ENCODE data around the gene SLC10A1. TPM values are rescaled to one million over a fixed set of nuclear protein-coding genes. Genes with fewer than 3 reads are reported as not detected.
A peak's percentile ranks its signal among the peaks of the same experiment; 100 is the strongest.

The SLC10A1 gene
- total RNA-seq, 1 donor from 2014 or later: not detected

DNA sequence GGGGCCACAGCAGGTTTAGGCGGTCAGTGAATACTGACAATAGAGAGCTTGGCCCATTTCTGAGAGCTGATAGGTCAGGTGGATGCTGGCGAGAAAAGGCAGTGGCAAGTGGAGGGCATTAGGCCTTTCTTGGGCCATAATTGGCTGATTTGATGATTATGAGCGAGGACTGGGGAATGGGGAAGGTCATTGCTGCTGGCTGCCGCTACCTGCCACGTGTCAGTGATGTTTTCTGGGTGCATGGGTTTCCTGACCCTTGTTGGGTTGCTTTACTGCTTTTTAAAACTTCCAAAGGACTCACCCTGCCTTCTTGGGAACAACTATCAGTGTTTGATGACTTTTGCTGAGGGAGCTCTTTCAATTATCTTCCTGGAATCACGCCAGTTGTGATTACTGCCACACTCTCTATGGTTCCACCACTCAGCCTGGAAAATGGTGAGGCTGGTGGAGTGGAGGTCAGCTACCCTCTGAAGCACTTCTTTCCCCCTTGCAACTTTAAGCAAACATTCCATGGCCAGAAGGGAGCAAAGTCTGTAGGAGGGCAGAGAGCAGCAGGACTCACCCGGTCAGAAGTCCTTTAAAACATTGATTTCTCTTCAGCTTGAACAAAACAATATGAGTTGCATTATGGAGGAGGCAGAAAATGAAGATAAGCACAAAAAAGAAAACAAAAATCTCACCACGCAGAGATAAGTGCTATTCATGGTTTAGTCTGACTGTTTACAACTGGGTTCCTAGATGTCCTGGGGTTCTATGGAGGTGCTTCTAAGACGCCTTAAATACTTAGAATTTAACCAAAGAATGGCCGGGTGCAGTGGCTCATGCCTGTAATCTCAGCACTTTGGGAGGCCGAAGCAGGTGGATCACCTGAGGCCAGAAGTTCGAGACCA lies 12.1 kb upstream of the SLC10A1 start:
- intact Hi-C loops (cut with DNase I): no loop called here
- H3K27me3 ChIP-seq (ENCODE audit: low read depth): no peaks in the 10 kb centered on the region
- no peak overlapping the region for H3K27ac ChIP-seq
- ATAC-seq (no peak), DNase-seq (no peak)
- no peaks in the 10 kb centered on the region for H3K4me1 ChIP-seq
- H3K4me3 ChIP-seq: no peak overlapping the region
- H3K36me3 ChIP-seq: no peaks in the 10 kb centered on the region
- no peaks in the 10 kb centered on the region for H3K9me3 ChIP-seq
- TF ChIP-seq, protein P1, sequence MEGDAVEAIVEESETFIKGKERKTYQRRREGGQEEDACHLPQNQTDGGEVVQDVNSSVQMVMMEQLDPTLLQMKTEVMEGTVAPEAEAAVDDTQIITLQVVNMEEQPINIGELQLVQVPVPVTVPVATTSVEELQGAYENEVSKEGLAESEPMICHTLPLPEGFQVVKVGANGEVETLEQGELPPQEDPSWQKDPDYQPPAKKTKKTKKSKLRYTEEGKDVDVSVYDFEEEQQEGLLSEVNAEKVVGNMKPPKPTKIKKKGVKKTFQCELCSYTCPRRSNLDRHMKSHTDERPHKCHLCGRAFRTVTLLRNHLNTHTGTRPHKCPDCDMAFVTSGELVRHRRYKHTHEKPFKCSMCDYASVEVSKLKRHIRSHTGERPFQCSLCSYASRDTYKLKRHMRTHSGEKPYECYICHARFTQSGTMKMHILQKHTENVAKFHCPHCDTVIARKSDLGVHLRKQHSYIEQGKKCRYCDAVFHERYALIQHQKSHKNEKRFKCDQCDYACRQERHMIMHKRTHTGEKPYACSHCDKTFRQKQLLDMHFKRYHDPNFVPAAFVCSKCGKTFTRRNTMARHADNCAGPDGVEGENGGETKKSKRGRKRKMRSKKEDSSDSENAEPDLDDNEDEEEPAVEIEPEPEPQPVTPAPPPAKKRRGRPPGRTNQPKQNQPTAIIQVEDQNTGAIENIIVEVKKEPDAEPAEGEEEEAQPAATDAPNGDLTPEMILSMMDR (IDR thresholded peaks at IDR 0.05): no peak

DNA sequence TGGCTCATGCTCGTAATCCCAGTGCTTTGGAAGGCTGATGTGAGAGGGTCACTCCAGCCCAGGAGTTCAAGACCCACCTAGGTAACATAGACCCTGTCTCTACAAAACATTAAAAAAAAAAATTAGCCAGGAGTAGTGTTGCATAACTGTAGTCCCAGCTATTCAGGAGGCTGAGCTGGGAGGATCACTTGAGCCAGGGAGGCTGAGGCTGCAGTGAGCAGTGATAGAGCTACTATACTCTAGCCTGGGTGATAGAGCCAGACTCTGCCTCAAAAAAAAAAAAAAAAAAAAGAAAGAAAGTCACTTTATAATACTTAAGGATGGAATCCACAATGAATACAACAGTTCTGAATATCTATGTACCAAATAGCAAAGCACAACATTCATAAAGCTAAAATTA lies 10.2 kb upstream of the SLC10A1 start:
- no peak overlapping the region for H3K27ac ChIP-seq
- no peaks in the 10 kb centered on the region for H3K9me3 ChIP-seq
- intact Hi-C loops (cut with DNase I): no loop called here
- DNase-seq: no peak
- H3K27me3 ChIP-seq (ENCODE audit: low read depth): no peaks in the 10 kb centered on the region
- H3K4me3 ChIP-seq: no peak overlapping the region
- no peaks in the 10 kb centered on the region for H3K4me1 ChIP-seq
- no peaks in the 10 kb centered on the region for H3K36me3 ChIP-seq
- ATAC-seq: no peak
- TF ChIP-seq, protein P1 (IDR thresholded peaks at IDR 0.05): no peak

- no peak for ATAC-seq
- Histone ChIP-seq H3K4me1 (no peaks in the 10 kb centered on the region), H3K9me3 (no peaks in the 10 kb centered on the region), H3K4me3 (no peak overlapping the region), H3K27ac (no peak overlapping the region), H3K27me3 (ENCODE audit: low read depth) (no peaks in the 10 kb centered on the region), H3K36me3 (no peaks in the 10 kb centered on the region)
- TF ChIP-seq, protein P1 (IDR thresholded peaks at IDR 0.05): no peak
- DNase-seq: no peak
- intact Hi-C loops (cut with DNase I): no loop called here
Observed at GRCh38 chr14:69804902-69805301, 7.9 kb upstream of the SLC10A1 start.

DNA sequence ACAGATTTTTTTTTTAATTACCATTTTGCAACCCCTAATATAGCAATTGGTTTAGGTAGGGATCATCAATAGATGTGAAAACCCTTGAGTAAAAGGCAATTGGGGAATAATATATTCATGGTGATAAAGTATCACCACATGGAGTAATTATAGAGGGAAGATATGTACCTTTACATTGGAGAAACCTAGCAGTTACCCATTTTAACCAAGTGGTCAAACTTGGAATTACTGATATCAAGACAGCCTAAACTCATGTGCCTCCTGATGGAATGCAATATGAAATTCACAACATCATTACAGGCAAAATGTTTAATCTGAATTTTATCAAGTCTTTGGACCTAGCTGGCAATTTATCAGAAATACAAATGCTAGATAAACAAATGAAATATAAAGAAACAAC lies 6.7 kb upstream of the SLC10A1 start:
- no peak for DNase-seq
- ATAC-seq: no peak
- H3K4me1 ChIP-seq: no peaks in the 10 kb centered on the region

GRCh38 chr14:69798339-69798735 lies 1.3 kb upstream of the SLC10A1 start:
- Histone ChIP-seq H3K4me3 (no peak overlapping the region), H3K9me3 (no peaks in the 10 kb centered on the region), H3K4me1 (peaks cover 8% of the 10 kb centered on the region), H3K27ac (no peak overlapping the region), H3K27me3 (ENCODE audit: low read depth) (no peaks in the 10 kb centered on the region), H3K36me3 (no peaks in the 10 kb centered on the region)
- intact Hi-C loops (cut with DNase I): no loop called here
- DNase-seq (no peak), ATAC-seq (peak; percentile 7 to 15)
- TF ChIP-seq, protein P1 (IDR thresholded peaks at IDR 0.05): no peak

More for the DNA sequence above, 6.7 kb upstream of the SLC10A1 start:
- TF ChIP-seq, protein P1 (IDR thresholded peaks at IDR 0.05): no peak
- no peaks in the 10 kb centered on the region for H3K36me3 ChIP-seq
- H3K9me3 ChIP-seq: no peaks in the 10 kb centered on the region
- intact Hi-C loops (cut with DNase I): no loop called here
- H3K27ac ChIP-seq: no peak overlapping the region
- no peaks in the 10 kb centered on the region for H3K27me3 ChIP-seq (ENCODE audit: low read depth)
- no peak overlapping the region for H3K4me3 ChIP-seq

All from lower lobe of right lung (tissue), 2 donors.